GM12892 (cell line): Measurements from ENCODE around the gene ZMIZ1.

Experiments used
- POLR2AphosphoS5 ChIP-seq: IDR thresholded peaks from 2 replicates; pipeline ENCODE4 v1.6.1; 2011; ENCODE audit warnings: low read depth, low read length, control low read depth
- TAF1 ChIP-seq: IDR thresholded peaks from 2 replicates; pipeline ENCODE4 v1.6.1; 2011; ENCODE audit warnings: low read depth, mild to moderate bottlenecking, control low read depth, low read length, borderline replicate concordance

- TF ChIP-seq TAF1 (no peak), POLR2AphosphoS5 (no peak)
These were observed 237.2 kb downstream of the ZMIZ1 start for GRCh38 chr10:79305988-79306387.
